Measurements from ENCODE around the gene NEDD4L. TPM values are rescaled to one million over a fixed set of nuclear protein-coding genes. Genes with fewer than 3 reads are reported as not detected.

The NEDD4L gene
- total RNA-seq, 1 donor from 2014 or later = 41.1 TPM

- Mint-ChIP-seq H3K36me3 (ENCODE audit: unreplicated experiment) (peaks cover 26% of the 10 kb centered on the region), H3K27ac (ENCODE audit: unreplicated experiment) (peak overlapping the region; percentile 74), H3K9me3 (ENCODE audit: unreplicated experiment) (no peaks in the 10 kb centered on the region), H3K27me3 (ENCODE audit: unreplicated experiment) (no peaks in the 10 kb centered on the region), H3K4me1 (ENCODE audit: unreplicated experiment) (peaks cover 19% of the 10 kb centered on the region), H3K4me3 (ENCODE audit: unreplicated experiment) (no peak overlapping the region)
- TF ChIP-seq CTCF (IDR thresholded peaks at IDR 0.05) = no peak
- no peak for DNase-seq (ENCODE audit: extremely low spot score, unreplicated experiment)
These were observed 295.1 kb downstream of the NEDD4L start for GRCh38 chr18:58338961-58339592.

GRCh38 chr18:58339890-58340289, 295.9 kb downstream of the NEDD4L start:
- Mint-ChIP-seq H3K36me3 (ENCODE audit: unreplicated experiment) (peaks cover 18% of the 10 kb centered on the region), H3K4me3 (ENCODE audit: unreplicated experiment) (no peak overlapping the region), H3K27ac (ENCODE audit: unreplicated experiment) (peak overlapping the region; percentile 14), H3K4me1 (ENCODE audit: unreplicated experiment) (peaks cover 19% of the 10 kb centered on the region), H3K27me3 (ENCODE audit: unreplicated experiment) (no peaks in the 10 kb centered on the region), H3K9me3 (ENCODE audit: unreplicated experiment) (no peaks in the 10 kb centered on the region)
- no peak for DNase-seq (ENCODE audit: extremely low spot score, unreplicated experiment)
- TF ChIP-seq CTCF (IDR thresholded peaks at IDR 0.05) = no peak

GRCh38 chr18:58341916-58342315, 297.9 kb downstream of the NEDD4L start:
- H3K4me3 Mint-ChIP-seq (ENCODE audit: unreplicated experiment) = no peak overlapping the region
- no peak overlapping the region for H3K27ac Mint-ChIP-seq (ENCODE audit: unreplicated experiment)
- no peak for TF ChIP-seq CTCF (IDR thresholded peaks at IDR 0.05)
- no peak for DNase-seq (ENCODE audit: extremely low spot score, unreplicated experiment)
- no peaks in the 10 kb centered on the region for H3K27me3 Mint-ChIP-seq (ENCODE audit: unreplicated experiment)
- peaks cover 17% of the 10 kb centered on the region for H3K4me1 Mint-ChIP-seq (ENCODE audit: unreplicated experiment)
- no peaks in the 10 kb centered on the region for H3K9me3 Mint-ChIP-seq (ENCODE audit: unreplicated experiment)
- peaks cover 20% of the 10 kb centered on the region for H3K36me3 Mint-ChIP-seq (ENCODE audit: unreplicated experiment)

GRCh38 chr18:58344080-58344670, 300.1 kb downstream of the NEDD4L start:
- Mint-ChIP-seq H3K4me3 (ENCODE audit: unreplicated experiment) (no peak overlapping the region), H3K4me1 (ENCODE audit: unreplicated experiment) (peaks cover 4% of the 10 kb centered on the region), H3K27ac (ENCODE audit: unreplicated experiment) (no peak overlapping the region)

More at GRCh38 chr18:58344080-58344670, 300.1 kb downstream of the NEDD4L start:
- peaks cover 20% of the 10 kb centered on the region for H3K36me3 Mint-ChIP-seq (ENCODE audit: unreplicated experiment)
- DNase-seq (ENCODE audit: extremely low spot score, unreplicated experiment) = no peak
- no peaks in the 10 kb centered on the region for H3K9me3 Mint-ChIP-seq (ENCODE audit: unreplicated experiment)
- TF ChIP-seq CTCF (IDR thresholded peaks at IDR 0.05) = no peak
- no peaks in the 10 kb centered on the region for H3K27me3 Mint-ChIP-seq (ENCODE audit: unreplicated experiment)
